GM23248 (cell line): Measurements from ENCODE around the gene HSD17B8. TPM values are rescaled to one million over a fixed set of nuclear protein-coding genes. Genes with fewer than 3 reads are reported as not detected.
A peak's percentile ranks its signal among the peaks of the same experiment; 100 is the strongest.

ENCODE experiments used
- DNase-seq: peaks from one replicate; pipeline ENCODE4 v3.0.0-alpha.2; 2015
- H2AFZ ChIP-seq: fragments of 200-600 bp; sonication (generic); 2 replicates; pipeline ENCODE4 v1.6.1; 2016; ENCODE audit warnings: antibody characterized with exemption
- H3F3A ChIP-seq: fragments of 200-600 bp; sonication (generic); 2 replicates; pipeline ENCODE4 v1.6.1; 2016; ENCODE audit warnings: mild to moderate bottlenecking, antibody characterized with exemption, mixed run types; ENCODE audit not compliant: insufficient read depth
- H3K27ac ChIP-seq: fragments of 200-600 bp; sonication (generic); 2 replicates; pipeline ENCODE4 v1.5.1; 2016; ENCODE audit warnings: mild to moderate bottlenecking
- H3K27me3 ChIP-seq: fragments of 200-600 bp; sonication (generic); replicated peaks from 2 replicates; pipeline ENCODE4 v1.6.1; 2016; ENCODE audit warnings: mild to moderate bottlenecking; ENCODE audit not compliant: insufficient read depth
- H3K36me3 ChIP-seq: fragments of 200-600 bp; sonication (generic); 2 replicates; pipeline ENCODE4 v1.6.1; 2016; ENCODE audit warnings: low read depth, mild to moderate bottlenecking
- H3K4me1 ChIP-seq: fragments of 200-600 bp; sonication (generic); 2 replicates; pipeline ENCODE4 v1.6.1; 2016; ENCODE audit warnings: mild to moderate bottlenecking; ENCODE audit not compliant: insufficient read depth
- H3K4me2 ChIP-seq: fragments of 200-600 bp; sonication (generic); one replicate; pipeline ENCODE4 v1.6.1; 2016; ENCODE audit warnings: mild to moderate bottlenecking; ENCODE audit not compliant: unreplicated experiment
- H3K4me3 ChIP-seq: fragments of 200-600 bp; sonication (generic); 2 replicates; pipeline ENCODE4 v1.5.1; 2016; ENCODE audit warnings: mild to moderate bottlenecking
- H3K79me2 ChIP-seq: fragments of 200-600 bp; sonication (generic); 2 replicates; pipeline ENCODE4 v1.6.1; 2016; ENCODE audit warnings: mild to moderate bottlenecking; ENCODE audit not compliant: insufficient read depth
- H3K9ac ChIP-seq: fragments of 200-600 bp; sonication (generic); 2 replicates; pipeline ENCODE4 v1.6.1; 2016; ENCODE audit warnings: mild to moderate bottlenecking
- H3K9me2 ChIP-seq: fragments of 200-600 bp; sonication (generic); 2 replicates; pipeline ENCODE4 v1.6.1; 2016; ENCODE audit warnings: mixed run types, mild to moderate bottlenecking, moderate library complexity; ENCODE audit not compliant: insufficient read depth
- H3K9me3 ChIP-seq: fragments of 200-600 bp; sonication (generic); one replicate; pipeline ENCODE4 v1.6.1; 2017; ENCODE audit warnings: low read depth
- H4K20me1 ChIP-seq: fragments of 200-600 bp; sonication (generic); 2 replicates; pipeline ENCODE4 v1.6.0; 2016; ENCODE audit not compliant: insufficient read depth
- EZH2 ChIP-seq: fragments of 200-600 bp; sonication (generic); IDR thresholded peaks from 2 replicates; pipeline ENCODE4 v1.6.1; 2018; ENCODE audit warnings: antibody characterized with exemption, mild to moderate bottlenecking; ENCODE audit not compliant: insufficient read depth, poor library complexity, severe bottlenecking
- EZH2phosphoT487 ChIP-seq: fragments of 200-600 bp; sonication (generic); IDR thresholded peaks from 2 replicates; pipeline ENCODE4 v1.6.1; 2018; ENCODE audit warnings: antibody characterized with exemption, moderate library complexity, mild to moderate bottlenecking, low read depth; ENCODE audit not compliant: insufficient read depth
- WGBS, 2 experiments: methylation state at CpG; one replicate each; pipeline ENCODE4 v1.1.6; 2015 to 2017; ENCODE audit warnings: low lambda C conversion rate in 2 of 2, low coverage in 1 of 2; ENCODE audit errors: missing lambda C conversion rate in 2 of 2; 5-methylcytosine and 5-hydroxymethylcytosine counted together
- in situ Hi-C: fragments of 300-500 bp; cut with MboI; formaldehyde crosslinking; loops from 2 replicates; pipeline ENCODE4 v1.15.0; 2020
- polyA plus RNA-seq: library from polyadenylated mRNA; unstranded; fragments of >200 nt; fragmentation: Nextera tagmentation; extraction: Ambion mirVana; gene quantifications from 2 replicates; pipeline ENCODE4 v1.2.1, GENCODE V29; 2016
- total RNA-seq: library from RNA; depleted of rRNA; stranded (reverse); fragments of >200 nt; shearing (Covaris generic); gene quantifications from 2 replicates; pipeline ENCODE4 v1.2.3, GENCODE V29; 2014

Gene HSD17B8
- total and polyA plus RNA-seq, 2 experiments from 2014 or later: 3.7 to 5.6 TPM

DNA sequence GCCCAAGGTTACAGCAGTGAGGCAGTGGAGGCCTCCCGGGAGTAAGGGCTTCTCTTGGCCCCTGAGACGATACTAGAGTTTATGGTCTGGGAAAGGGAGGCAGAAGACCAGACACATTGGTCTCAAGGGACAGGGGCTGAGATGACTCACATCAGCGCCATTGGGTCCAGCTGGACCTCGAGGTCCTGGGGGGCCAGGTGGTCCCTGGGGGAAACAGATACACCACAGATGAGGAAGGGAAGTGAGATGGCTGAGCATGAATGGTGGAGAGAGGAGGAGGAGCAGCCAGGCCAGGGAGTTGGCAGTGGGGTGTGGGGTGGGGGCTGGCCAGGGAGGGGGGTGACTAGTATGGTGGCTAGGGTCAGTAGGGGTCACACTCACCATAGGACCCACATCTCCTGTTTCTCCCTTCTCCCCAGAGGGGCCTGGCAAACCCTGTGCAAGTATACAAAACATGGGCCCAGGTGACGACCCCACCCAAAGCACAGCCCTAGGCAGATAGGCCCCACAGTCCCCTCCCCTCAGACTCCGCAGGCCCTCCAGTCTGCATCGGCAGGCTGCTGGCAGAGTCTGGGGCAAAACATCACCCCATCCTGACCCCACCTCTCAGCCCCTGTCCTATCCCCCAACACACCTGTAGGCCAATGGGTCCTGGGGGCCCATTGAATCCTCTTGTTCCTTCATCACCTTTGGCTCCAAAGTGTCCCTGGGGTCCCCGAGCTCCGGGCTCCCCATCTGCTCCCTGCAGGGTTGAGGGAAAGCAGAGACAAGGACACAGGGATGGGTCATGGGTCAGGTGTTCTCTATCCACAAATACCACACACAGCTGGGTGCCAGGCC, 34.1 kb upstream of the HSD17B8 start:
- H3K79me2 ChIP-seq: no peaks in the 10 kb centered on the region
- no peak overlapping the region for H3K4me3 ChIP-seq
- no peak for TF ChIP-seq EZH2phosphoT487
- no peak for TF ChIP-seq EZH2
- DNase-seq: peak; percentile 14
- H3K9ac ChIP-seq: no peak overlapping the region
- no peaks in the 10 kb centered on the region for H3K36me3 ChIP-seq
- 83 to 89% methylated on average over 7 to 9 of the region's 9 CpGs for WGBS, 2 experiments
- no peaks in the 10 kb centered on the region for H3K27me3 ChIP-seq
- H3K9me2 ChIP-seq: no peaks in the 10 kb centered on the region
- no peak overlapping the region for H2AFZ ChIP-seq
- H3K9me3 ChIP-seq: no peaks in the 10 kb centered on the region
- H3F3A ChIP-seq: no peaks in the 10 kb centered on the region
- no peak overlapping the region for H3K4me2 ChIP-seq
- no peaks in the 10 kb centered on the region for H4K20me1 ChIP-seq
- in situ Hi-C loops: no loop called here
- no peaks in the 10 kb centered on the region for H3K4me1 ChIP-seq
- no peak overlapping the region for H3K27ac ChIP-seq

- H3K4me2 ChIP-seq: no peak overlapping the region
- no peak overlapping the region for H3K4me3 ChIP-seq
- no peaks in the 10 kb centered on the region for H3K4me1 ChIP-seq
- H4K20me1 ChIP-seq: no peaks in the 10 kb centered on the region
- no peak overlapping the region for H3K27ac ChIP-seq
- in situ Hi-C loops: no loop called here
- H2AFZ ChIP-seq: no peak overlapping the region
- no peaks in the 10 kb centered on the region for H3K36me3 ChIP-seq
- TF ChIP-seq EZH2phosphoT487 (no peak), EZH2 (no peak)
- H3F3A ChIP-seq: no peaks in the 10 kb centered on the region
- no peaks in the 10 kb centered on the region for H3K27me3 ChIP-seq
- H3K9me2 ChIP-seq: no peaks in the 10 kb centered on the region
- H3K9me3 ChIP-seq: no peaks in the 10 kb centered on the region
- H3K79me2 ChIP-seq: no peaks in the 10 kb centered on the region
- DNase-seq: no peak
- H3K9ac ChIP-seq: no peak overlapping the region
- WGBS, 2 experiments: 71 to 75% methylated on average over 11 of the region's 11 CpGs
Observed at GRCh38 chr6:33171016-33171879, 33.2 kb upstream of the HSD17B8 start.

DNA sequence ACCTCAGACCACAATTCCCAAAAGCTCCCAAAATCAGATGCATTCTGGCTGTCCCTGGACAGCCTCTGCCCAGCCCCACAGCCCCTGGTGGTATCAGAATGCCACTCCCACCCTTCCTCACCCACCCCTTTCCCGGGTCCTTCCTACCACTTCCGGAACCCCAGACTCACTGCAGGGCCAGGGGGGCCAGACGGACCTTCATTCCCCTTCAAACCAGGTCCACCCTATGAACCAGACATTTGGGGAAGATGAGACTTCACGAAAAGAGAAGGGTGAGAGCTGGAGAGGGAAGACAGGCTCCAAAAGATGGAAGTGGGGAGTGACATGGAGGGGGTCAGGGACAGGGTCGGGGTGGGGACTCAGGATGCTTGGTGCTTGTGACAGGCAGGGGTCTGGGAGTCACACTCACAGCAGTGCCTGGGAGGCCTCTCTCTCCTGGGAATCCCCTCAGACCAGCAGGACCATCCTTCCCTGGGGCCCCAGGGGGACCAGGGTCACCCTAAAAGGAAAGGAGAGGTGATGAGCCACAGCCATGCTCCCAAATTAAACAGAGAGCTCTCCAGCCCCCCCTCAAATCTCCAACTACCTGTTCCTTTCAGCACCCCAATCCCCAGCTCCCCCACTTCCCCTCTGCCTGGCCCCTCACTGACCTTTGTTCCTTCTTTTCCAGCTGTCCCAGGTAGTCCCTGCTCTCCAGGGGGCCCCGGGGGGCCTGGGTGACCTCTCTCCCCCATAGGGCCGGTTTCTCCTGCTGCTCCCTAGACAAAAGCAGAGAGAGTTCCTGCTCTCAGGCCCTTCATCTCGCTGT, 32.4 kb upstream of the HSD17B8 start:
- Histone ChIP-seq H3K9me3 (no peaks in the 10 kb centered on the region), H3F3A (no peaks in the 10 kb centered on the region), H3K9me2 (no peaks in the 10 kb centered on the region), H3K79me2 (no peaks in the 10 kb centered on the region), H3K36me3 (no peaks in the 10 kb centered on the region), H3K4me1 (no peaks in the 10 kb centered on the region), H4K20me1 (no peaks in the 10 kb centered on the region), H2AFZ (no peak overlapping the region), H3K9ac (no peak overlapping the region), H3K4me2 (no peak overlapping the region), H3K4me3 (no peak overlapping the region), H3K27me3 (no peaks in the 10 kb centered on the region), H3K27ac (no peak overlapping the region)
- TF ChIP-seq EZH2 (no peak), EZH2phosphoT487 (no peak)
- no peak for DNase-seq
- in situ Hi-C loops: no loop called here
- whole genome bisulfite sequencing, 2 experiments: 46 to 52% methylated on average over 7 to 8 of the region's 8 CpGs
